CD4-positive, alpha-beta T cell treated with Interleukin-21 for 1 hour (primary cell): ENCODE data around the gene ZBTB20.

Experiments used
- DNase-seq: peaks from one replicate; pipeline ENCODE4 v3.0.0-alpha.2; 2020

The ZBTB20 gene

GRCh38 chr3:114299941-114300624 lies 847.0 kb downstream of the ZBTB20 start:
- DNase-seq = peak; percentile 30

GRCh38 chr3:114299421-114299820 lies 847.7 kb downstream of the ZBTB20 start:
- DNase-seq = peak; percentile 67

GRCh38 chr3:114295946-114296345 lies 851.1 kb downstream of the ZBTB20 start:
- no peak for DNase-seq

GRCh38 chr3:114294940-114295480 lies 852.1 kb downstream of the ZBTB20 start:
- DNase-seq = peak; percentile 63

GRCh38 chr3:114293838-114294535 lies 853.1 kb downstream of the ZBTB20 start, which contains the start of gene TIGIT:
Gene TIGIT, plus strand, starts transcription at chr3:114294028. Its CDS starts 34 bp downstream, at chr3:114294062.
- DNase-seq = peak; percentile 38

GRCh38 chr3:114290911-114291901 lies 855.9 kb downstream of the ZBTB20 start:
- peak; percentile 93 for DNase-seq

- peak; percentile 36 for DNase-seq
Measured at GRCh38 chr3:114286266-114286665, 860.8 kb downstream of the ZBTB20 start.

- peak; percentile 53 for DNase-seq
Measured at GRCh38 chr3:114285648-114286230, 861.3 kb downstream of the ZBTB20 start.

- DNase-seq = no peak
Measured at GRCh38 chr3:114284644-114285043, 862.4 kb downstream of the ZBTB20 start.
